ENCODE results near the gene SLC17A5. TPM values are rescaled to one million over a fixed set of nuclear protein-coding genes. Genes with fewer than 3 reads are reported as not detected.

SLC17A5 gene
- total RNA-seq, 4 donors from 2014 or later = 11.9 to 21.9 (median 16.8) TPM

DNA sequence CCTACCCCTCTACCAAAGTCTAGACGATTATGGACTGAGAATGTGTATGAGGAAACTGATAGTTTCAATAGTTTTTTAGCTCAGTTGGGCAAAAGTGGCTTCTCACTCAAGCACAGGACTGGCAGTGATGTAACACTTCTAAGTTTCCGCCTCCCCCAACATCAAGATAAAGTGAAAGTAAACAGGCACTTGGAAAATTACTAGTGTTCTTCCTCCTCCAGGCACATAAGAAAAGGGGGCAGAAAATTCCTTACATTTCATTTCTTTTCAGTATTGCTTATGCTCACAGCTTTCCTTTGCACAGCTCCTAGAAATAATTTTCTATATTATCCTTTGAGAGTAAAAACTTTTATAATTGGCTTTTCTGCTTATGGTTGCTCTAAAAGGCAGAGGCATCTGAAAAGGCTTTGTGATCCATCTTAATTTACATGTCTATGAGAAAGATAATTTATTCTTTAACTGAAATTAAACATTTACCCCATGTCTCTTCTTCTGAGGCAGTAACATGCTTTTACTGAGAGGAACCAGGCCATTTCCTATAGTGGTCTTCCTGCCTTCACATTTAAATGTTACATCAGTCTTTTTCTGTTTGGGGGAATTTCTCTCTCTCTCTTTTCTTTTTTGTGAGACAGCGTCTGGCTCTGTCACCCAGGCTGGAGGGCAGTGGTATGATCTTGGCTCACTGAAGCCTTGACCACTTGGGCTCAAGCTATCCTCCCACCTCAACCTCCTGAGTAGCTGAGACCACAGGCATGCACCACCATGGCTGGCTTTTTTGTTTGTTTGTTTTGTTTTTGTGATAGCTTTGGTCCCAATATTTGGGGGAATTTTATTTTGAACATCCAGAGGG lies 68.0 kb downstream of the SLC17A5 start:
- no peaks in the 10 kb centered on the region for H3K36me3 ChIP-seq
- peak overlapping the region; percentile 90 to 96 (median 94) for H3K27ac ChIP-seq
- H3K4me3 ChIP-seq = peak overlapping the region; percentile 4 to 41 (median 18)
- peak in 1 of 2 donors; percentile 69 for DNase-seq (ENCODE audit: low spot score in 2 of 2)
- 0 to 1% methylated on average over 3 of the region's 3 CpGs for WGBS, 2 donors
- peaks cover 0 to 28% (median 8%) of the 10 kb centered on the region in 4 donors for H3K4me1 ChIP-seq
- H3K27me3 ChIP-seq = no peaks in the 10 kb centered on the region
- H3K9me3 ChIP-seq = no peaks in the 10 kb centered on the region
- TF ChIP-seq EP300 (IDR thresholded peaks at IDR 0.05) (peak; percentile 87 to 91), POLR2A (IDR thresholded peaks at IDR 0.05) (peak in 1 of 2 donors; percentile 60)
- TF ChIP-seq, protein P1, sequence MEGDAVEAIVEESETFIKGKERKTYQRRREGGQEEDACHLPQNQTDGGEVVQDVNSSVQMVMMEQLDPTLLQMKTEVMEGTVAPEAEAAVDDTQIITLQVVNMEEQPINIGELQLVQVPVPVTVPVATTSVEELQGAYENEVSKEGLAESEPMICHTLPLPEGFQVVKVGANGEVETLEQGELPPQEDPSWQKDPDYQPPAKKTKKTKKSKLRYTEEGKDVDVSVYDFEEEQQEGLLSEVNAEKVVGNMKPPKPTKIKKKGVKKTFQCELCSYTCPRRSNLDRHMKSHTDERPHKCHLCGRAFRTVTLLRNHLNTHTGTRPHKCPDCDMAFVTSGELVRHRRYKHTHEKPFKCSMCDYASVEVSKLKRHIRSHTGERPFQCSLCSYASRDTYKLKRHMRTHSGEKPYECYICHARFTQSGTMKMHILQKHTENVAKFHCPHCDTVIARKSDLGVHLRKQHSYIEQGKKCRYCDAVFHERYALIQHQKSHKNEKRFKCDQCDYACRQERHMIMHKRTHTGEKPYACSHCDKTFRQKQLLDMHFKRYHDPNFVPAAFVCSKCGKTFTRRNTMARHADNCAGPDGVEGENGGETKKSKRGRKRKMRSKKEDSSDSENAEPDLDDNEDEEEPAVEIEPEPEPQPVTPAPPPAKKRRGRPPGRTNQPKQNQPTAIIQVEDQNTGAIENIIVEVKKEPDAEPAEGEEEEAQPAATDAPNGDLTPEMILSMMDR (IDR thresholded peaks at IDR 0.05) = peak in 1 of 5 experiments; percentile 29

DNA sequence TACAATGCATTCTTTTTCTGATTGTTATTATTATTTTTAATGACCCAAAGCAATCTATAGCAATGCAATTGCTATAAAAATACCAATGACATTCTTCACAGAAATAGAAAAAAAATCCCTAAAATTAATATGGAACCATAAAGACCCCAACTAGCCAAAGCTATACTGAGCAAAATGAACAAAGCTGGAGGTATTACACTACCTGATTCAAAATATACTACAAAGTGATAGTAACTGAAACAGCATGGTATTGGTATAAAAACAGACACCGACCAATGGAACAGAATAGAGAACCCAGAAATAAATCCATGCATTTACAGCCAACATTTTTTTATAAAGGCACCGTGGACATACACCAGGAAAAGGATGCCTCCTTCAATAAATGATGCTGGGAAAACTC lies 72.5 kb downstream of the SLC17A5 start:
- no peaks in the 10 kb centered on the region for H3K27me3 ChIP-seq
- TF ChIP-seq EP300 (IDR thresholded peaks at IDR 0.05) = no peak
- H3K9me3 ChIP-seq = no peaks in the 10 kb centered on the region
- H3K27ac ChIP-seq = peak overlapping the region; percentile 76 to 99 (median 90)
- no peaks in the 10 kb centered on the region for H3K36me3 ChIP-seq
- no peak overlapping the region for H3K4me3 ChIP-seq
- WGBS, 2 donors = 85 to 96% methylated on average over 2 of the region's 2 CpGs
- H3K4me1 ChIP-seq = peaks cover 3 to 51% (median 21%) of the 10 kb centered on the region in 4 donors
- no peak for DNase-seq (ENCODE audit: low spot score in 2 of 2)

DNA sequence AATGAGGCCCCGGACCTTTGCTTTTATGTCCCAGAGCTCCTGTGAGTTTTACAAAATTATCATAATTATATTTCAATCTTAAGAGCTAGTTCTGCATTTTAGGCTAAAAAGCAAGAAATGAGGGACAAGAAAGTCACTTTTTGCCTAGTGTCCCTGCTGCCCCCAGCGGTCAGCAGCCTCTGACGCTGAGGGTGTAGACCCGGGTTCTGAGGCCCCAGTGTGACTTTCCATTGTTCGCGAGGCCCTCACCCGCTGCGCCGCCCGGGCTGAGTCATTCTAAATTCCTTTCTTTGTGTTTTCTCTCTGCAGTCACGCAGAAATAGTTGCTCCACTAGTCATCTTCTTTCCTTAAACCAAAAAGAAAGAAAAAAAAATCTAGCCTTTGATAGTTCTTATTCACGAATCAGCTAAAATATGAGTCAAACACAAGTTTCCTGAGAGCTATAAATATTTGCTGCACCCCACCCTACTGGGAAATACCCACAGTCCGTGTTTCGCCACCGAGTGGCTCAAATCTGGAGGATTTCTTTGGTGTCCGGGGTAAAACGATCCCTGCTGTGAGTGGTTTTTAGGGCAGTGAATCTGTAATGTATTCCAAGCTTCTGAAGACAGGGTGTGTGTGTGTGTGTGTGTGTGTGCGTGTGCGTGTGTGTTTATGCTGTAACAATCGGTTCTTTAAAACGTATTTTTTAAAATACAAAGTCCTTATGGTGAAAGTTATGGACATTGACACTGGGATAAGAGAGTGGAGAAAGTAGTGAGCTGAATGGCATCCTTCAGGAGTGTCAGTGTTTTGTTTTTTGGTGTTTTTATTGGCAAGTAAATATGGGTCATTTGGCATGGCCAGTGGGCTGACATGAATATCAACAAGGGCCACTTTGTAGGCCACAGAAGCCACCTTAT lies 73.3 kb downstream of the SLC17A5 start:
- no peaks in the 10 kb centered on the region for H3K27me3 ChIP-seq
- no peaks in the 10 kb centered on the region for H3K36me3 ChIP-seq
- H3K4me1 ChIP-seq = peaks cover 3 to 45% (median 21%) of the 10 kb centered on the region in 4 donors
- peak overlapping the region; percentile 12 to 41 (median 14) for H3K4me3 ChIP-seq
- H3K9me3 ChIP-seq = no peaks in the 10 kb centered on the region
- peak overlapping the region; percentile 76 to 99 (median 90) for H3K27ac ChIP-seq
- DNase-seq (ENCODE audit: low spot score in 2 of 2) = peak; percentile 74 to 78
- TF ChIP-seq POLR2A (IDR thresholded peaks at IDR 0.05) (peak; percentile 10 to 46), EP300 (IDR thresholded peaks at IDR 0.05) (peak; percentile 91 to 97)
- TF ChIP-seq, protein P1 (IDR thresholded peaks at IDR 0.05) = peak; percentile 17 to 64 (median 57)
- 0 to 1% methylated on average over 21 of the region's 21 CpGs for WGBS, 2 donors

DNA sequence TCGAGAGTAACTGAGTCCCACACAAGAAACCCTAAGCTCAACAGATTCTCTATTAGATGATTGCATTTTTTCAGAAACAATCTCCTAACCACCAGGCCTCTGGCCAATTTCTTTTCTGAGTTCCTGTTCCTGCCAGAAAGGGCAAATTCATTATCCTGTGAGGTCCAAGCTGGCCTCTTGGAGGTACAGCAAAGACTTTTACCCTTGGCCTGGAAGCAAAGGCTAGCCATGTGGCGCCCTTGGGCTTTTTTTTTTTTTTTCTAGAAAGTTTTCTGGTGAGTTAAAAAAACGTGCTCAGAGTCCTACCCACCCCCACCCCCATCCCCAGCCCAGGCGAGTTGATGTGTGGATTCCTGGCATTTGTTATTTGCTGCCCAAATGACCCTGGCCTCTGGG lies 73.9 kb downstream of the SLC17A5 start:
- Histone ChIP-seq H3K36me3 (no peaks in the 10 kb centered on the region), H3K4me3 (peak overlapping the region; percentile 12 to 41 (median 14)), H3K27ac (peak overlapping the region; percentile 76 to 99 (median 90)), H3K27me3 (no peaks in the 10 kb centered on the region), H3K4me1 (peaks cover 3 to 40% (median 17%) of the 10 kb centered on the region in 4 donors), H3K9me3 (no peaks in the 10 kb centered on the region)
- DNase-seq (ENCODE audit: low spot score in 2 of 2) = peak in 1 of 2 donors; percentile 55
- 2 to 5% methylated on average over 4 of the region's 4 CpGs for WGBS, 2 donors
- TF ChIP-seq, protein P1 (IDR thresholded peaks at IDR 0.05) = no peak
- TF ChIP-seq POLR2A (IDR thresholded peaks at IDR 0.05) (no peak), EP300 (IDR thresholded peaks at IDR 0.05) (no peak)

DNA sequence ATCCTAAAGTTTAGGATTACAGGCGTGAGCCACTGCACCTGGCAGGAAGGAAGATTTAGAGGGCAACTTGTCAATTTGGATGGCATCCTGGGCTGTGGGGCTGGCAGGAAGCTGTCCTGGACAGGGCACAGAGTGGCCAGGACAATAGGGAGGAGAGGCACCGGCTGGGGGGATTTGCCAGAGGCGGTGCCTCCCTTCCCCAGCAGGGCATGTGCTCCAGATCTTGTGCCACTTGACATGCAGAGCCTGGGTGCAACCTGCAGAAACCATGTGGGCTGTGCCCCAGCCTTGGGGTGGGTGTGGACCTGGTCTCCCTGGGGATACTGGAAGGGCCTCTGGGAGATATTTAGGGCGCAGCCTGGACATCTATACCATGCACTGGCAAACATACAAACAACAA lies 74.4 kb downstream of the SLC17A5 start:
- Histone ChIP-seq H3K27ac (peak overlapping the region; percentile 76 to 99 (median 90)), H3K9me3 (no peaks in the 10 kb centered on the region), H3K36me3 (no peaks in the 10 kb centered on the region), H3K27me3 (no peaks in the 10 kb centered on the region), H3K4me3 (peak overlapping the region in 1 of 4 donors; percentile 41), H3K4me1 (peaks cover 3 to 38% (median 16%) of the 10 kb centered on the region in 4 donors)
- TF ChIP-seq EP300 (IDR thresholded peaks at IDR 0.05) = no peak
- TF ChIP-seq, protein P1 (IDR thresholded peaks at IDR 0.05) = no peak
- TF ChIP-seq POLR2A (IDR thresholded peaks at IDR 0.05) = no peak
- no peak for DNase-seq (ENCODE audit: low spot score in 2 of 2)
- WGBS, 2 donors = 38 to 42% methylated on average over 4 of the region's 4 CpGs
